SK-N-SH (cell line): ENCODE data around the gene TRAF3IP1. TPM values are rescaled to one million over a fixed set of nuclear protein-coding genes. Genes with fewer than 3 reads are reported as not detected.

Source experiments
- CTCF ChIA-PET: fragments of 300-600, 350-600 bp; formaldehyde crosslinking; extraction: SDS; loops from one replicate; lab custom pipeline; 2021; lab: Yijun Ruan, JAX
- POLR2A ChIA-PET: fragments of 350-600 bp; sonication (Branson Sonifier 250); formaldehyde crosslinking; extraction: SDS; loops from one replicate; lab custom pipeline; 2020; ENCODE audit warnings: antibody characterized with exemption, inconsistent platforms; lab: Yijun Ruan, JAX
- DNase-seq: peaks from one replicate; pipeline ENCODE4 v3.0.0; 2012
- H2AFZ ChIP-seq: fragments of 200-600 bp; sonication (generic); 2 replicates; pipeline ENCODE4 v1.8.1; 2016; ENCODE audit warnings: antibody characterized with exemption, mild to moderate bottlenecking, low read depth
- H3F3A ChIP-seq: fragments of 200-600 bp; sonication (generic); replicated peaks from 2 replicates; pipeline ENCODE3; 2016; ENCODE audit warnings: antibody characterized with exemption, mild to moderate bottlenecking; ENCODE audit not compliant: insufficient read depth
- H3K27ac ChIP-seq, 2 experiments: fragments of 200-500 bp in 1 of 2; fragments of 200-600 bp in 1 of 2; sonication (Bioruptor generic) in 1 of 2; sonication (generic), shearing (Covaris generic) in 1 of 2; 2 replicates each; pipeline versions ENCODE4 v1.5.1 to v1.6.1; 2014 to 2016; ENCODE audit warnings: low read depth in 2 of 2, inconsistent platforms in 1 of 2, low read length in 1 of 2, mild to moderate bottlenecking in 1 of 2, mixed read lengths in 1 of 2
- H3K27me3 ChIP-seq: fragments of 200-600 bp; sonication (generic), shearing (Covaris generic); 2 replicates; pipeline ENCODE4 v1.6.1; 2016; ENCODE audit warnings: mixed run types; ENCODE audit not compliant: insufficient read depth
- H3K36me3 ChIP-seq, 2 experiments: fragments of 200-500 bp in 1 of 2; fragments of 200-600 bp in 1 of 2; sonication (Bioruptor generic) in 1 of 2; sonication (generic) in 1 of 2; replicated peaks in 1 of 2; 2 replicates each; pipeline versions ENCODE3 to v1.5.1; 2014 to 2016; ENCODE audit warnings: low read length in 1 of 2, mild to moderate bottlenecking in 1 of 2; ENCODE audit not compliant: insufficient read depth in 2 of 2, control insufficient read depth in 1 of 2
- H3K4me1 ChIP-seq, 2 experiments: fragments of 200-500 bp in 1 of 2; fragments of 200-600 bp in 1 of 2; sonication (Bioruptor generic) in 1 of 2; sonication (generic), shearing (Covaris generic) in 1 of 2; 2 replicates each; pipeline versions ENCODE4 v1.5.1 to v1.6.1; 2014 to 2016; ENCODE audit warnings: low read depth in 1 of 2, low read length in 1 of 2, mixed run types in 1 of 2; ENCODE audit not compliant: insufficient read depth in 2 of 2, control insufficient read depth in 1 of 2
- H3K4me2 ChIP-seq: fragments of 200-600 bp; sonication (generic), shearing (Covaris generic); 2 replicates; pipeline ENCODE4 v1.6.1; 2017; ENCODE audit warnings: mixed run types
- H3K4me3 ChIP-seq, 2 experiments: fragments of 200-500 bp in 1 of 2; fragments of 200-600 bp in 1 of 2; sonication (Bioruptor generic) in 1 of 2; sonication (generic), shearing (Covaris generic) in 1 of 2; 2 replicates each; pipeline versions ENCODE4 v1.5.1 to v1.8.1; 2014 to 2016; ENCODE audit warnings: low read depth in 2 of 2, inconsistent platforms in 1 of 2, low read length in 1 of 2, mild to moderate bottlenecking in 1 of 2, mixed read lengths in 1 of 2, moderate library complexity in 1 of 2
- H3K79me2 ChIP-seq: fragments of 200-600 bp; sonication (generic); 2 replicates; pipeline ENCODE4 v1.8.1; 2017; ENCODE audit warnings: mild to moderate bottlenecking; ENCODE audit not compliant: insufficient read depth
- H3K9ac ChIP-seq: fragments of 200-600 bp; sonication (generic); 2 replicates; pipeline ENCODE4 v1.6.1; 2017; ENCODE audit warnings: mixed run types
- H3K9me2 ChIP-seq: fragments of 200-600 bp; sonication (generic); 2 replicates; pipeline ENCODE4 v1.6.1; 2017; ENCODE audit warnings: mixed run types
- H3K9me3 ChIP-seq: fragments of 200-600 bp; sonication (generic); 2 replicates; pipeline ENCODE4 v1.6.1; 2017; ENCODE audit warnings: mixed run types, mild to moderate bottlenecking, moderate library complexity
- H4K20me1 ChIP-seq: fragments of 200-600 bp; sonication (generic); 2 replicates; pipeline ENCODE4 v1.6.1; 2017; ENCODE audit warnings: mild to moderate bottlenecking, mixed run types; ENCODE audit not compliant: insufficient read depth
- EP300 ChIP-seq, 2 experiments: IDR thresholded peaks; 2 replicates each; pipeline versions ENCODE4 v1.4.0 to v1.6.1; 2012; ENCODE audit warnings: borderline replicate concordance in 1 of 2, low read depth in 1 of 2, low read length in 1 of 2
- FOSL2 ChIP-seq: IDR thresholded peaks from 2 replicates; pipeline ENCODE4 v1.4.0; 2012; ENCODE audit warnings: low read depth, mild to moderate bottlenecking, moderate library complexity, borderline replicate concordance
- GATA2 ChIP-seq: sonication (generic); formaldehyde crosslinking; IDR thresholded peaks from 2 replicates; pipeline ENCODE4 v1.5.0; 2020; ENCODE audit warnings: mild to moderate bottlenecking, missing genetic modification reagents
- JUND ChIP-seq: IDR thresholded peaks from 2 replicates; pipeline ENCODE4 v1.4.0; 2012
- MXI1 ChIP-seq: IDR thresholded peaks from 2 replicates; pipeline ENCODE4 v1.6.1; 2012; ENCODE audit warnings: mild to moderate bottlenecking, low read depth, low read length, improper control_type of control experiment
- RFX5 ChIP-seq: IDR thresholded peaks from 2 replicates; pipeline ENCODE4 v1.6.1; 2012; ENCODE audit warnings: mild to moderate bottlenecking, improper control_type of control experiment, low read length
- SIN3A ChIP-seq: IDR thresholded peaks from 2 replicates; pipeline ENCODE4 v1.6.1; 2012; ENCODE audit warnings: low read depth, mild to moderate bottlenecking, low read length, moderate library complexity, borderline replicate concordance
- SMC3 ChIP-seq: IDR thresholded peaks from 2 replicates; pipeline ENCODE4 v1.6.1; 2012; ENCODE audit warnings: low read depth, low read length, improper control_type of control experiment
- TAF1 ChIP-seq: IDR thresholded peaks from 2 replicates; pipeline ENCODE4 v1.6.1; 2012; ENCODE audit warnings: low read depth, mild to moderate bottlenecking, low read length, moderate library complexity, borderline replicate concordance
- YY1 ChIP-seq: IDR thresholded peaks from 2 replicates; pipeline ENCODE4 v1.4.0; 2012; ENCODE audit warnings: low read depth, mild to moderate bottlenecking
- WGBS: methylation state at CpG from one replicate; pipeline ENCODE4 v1.1.6; 2017; ENCODE audit warnings: low lambda C conversion rate; 5-methylcytosine and 5-hydroxymethylcytosine counted together
- polyA plus RNA-seq, 3 experiments: library from polyadenylated mRNA; depleted of rRNA; stranded (reverse); fragments of >200 nt; gene quantifications; 2 replicates each; pipeline ENCODE4 v1.2.3, GENCODE V29; 2012
- TF ChIP-seq, protein P1 (sequence below): IDR thresholded peaks from 2 replicates; pipeline ENCODE4 v1.4.0; 2012; ENCODE audit warnings: low read depth, borderline replicate concordance
- TF ChIP-seq, protein P2 (sequence below): IDR thresholded peaks from 2 replicates; pipeline ENCODE4 v1.6.1; 2012; ENCODE audit warnings: mild to moderate bottlenecking, low read depth, low read length, moderate library complexity
- TF ChIP-seq, protein P3 (sequence below): IDR thresholded peaks from 2 replicates; pipeline ENCODE4; 2012
- TF ChIP-seq, protein P4 (sequence below): fragments of 200-600 bp; sonication (generic); IDR thresholded peaks from 2 replicates; pipeline ENCODE4 v1.6.1; 2017; ENCODE audit warnings: antibody characterized with exemption, mild to moderate bottlenecking, moderate library complexity

The TRAF3IP1 gene
- polyA plus RNA-seq, 1 of the 3 experiments (the other 2 are of a cell fraction): 15.0 TPM

DNA sequence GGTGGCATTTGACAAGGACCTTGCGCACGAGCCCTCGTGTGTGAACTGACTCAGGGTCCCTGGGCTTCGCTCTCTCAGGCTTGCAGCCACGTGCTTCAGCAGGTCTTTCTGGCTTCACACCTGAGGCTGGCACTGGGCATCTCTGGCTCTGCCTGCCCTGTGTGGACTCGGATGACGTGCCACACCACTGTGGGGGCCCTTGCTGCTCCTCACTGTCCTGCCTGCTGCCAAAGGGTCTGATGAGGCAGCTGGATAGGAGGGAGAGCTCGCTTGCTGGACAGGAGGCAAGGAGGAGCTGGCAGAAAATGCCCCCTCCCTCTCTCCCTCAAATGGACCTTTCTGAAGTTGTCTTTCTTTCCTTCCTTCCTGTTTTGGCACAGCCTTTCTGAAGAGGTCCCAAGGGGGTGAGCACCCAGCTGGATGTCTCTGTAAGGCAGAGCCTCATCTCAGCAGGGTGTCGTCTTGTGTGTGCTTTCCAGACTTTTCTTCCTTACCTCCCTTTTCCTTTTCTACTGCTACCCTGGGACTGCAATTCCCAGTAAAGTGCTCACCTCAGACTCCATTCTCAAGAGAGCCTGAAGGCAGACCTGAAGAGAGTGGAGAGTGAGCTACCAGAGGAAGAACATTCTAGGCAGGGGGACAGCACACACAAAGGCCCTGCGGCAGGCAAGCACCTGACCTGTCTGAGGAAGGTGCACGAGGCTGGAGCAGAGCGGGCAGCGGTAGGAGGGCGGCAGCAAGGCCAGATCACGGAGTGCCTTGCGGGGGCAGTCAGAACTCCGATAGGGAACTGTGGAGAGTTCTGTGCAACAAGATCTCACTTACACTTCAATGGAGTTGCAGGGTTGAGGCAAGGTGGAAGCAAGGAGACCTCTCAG lies 37.2 kb upstream of the TRAF3IP1 start:
- no peak overlapping the region for H3K4me3 ChIP-seq
- H3K4me1 ChIP-seq: peaks cover 8 to 9% of the 10 kb centered on the region in 2 experiments; a peak in 3 of 4 replicates
- no peak overlapping the region for H3K4me2 ChIP-seq
- no peak for DNase-seq
- WGBS: 97% methylated on average over 12 of the region's 17 CpGs
- no peaks in the 10 kb centered on the region for H3K9me3 ChIP-seq
- no peak overlapping the region for H2AFZ ChIP-seq
- no peaks in the 10 kb centered on the region for H3K9me2 ChIP-seq
- ChIA-PET POLR2A (no interaction called here), CTCF (interaction anchor here (1.2 to 5.7 kb wide), 3 partner anchors 19 to 27 kb away, joined by 3 to 28 read pairs (median 6); no protein-coding TSS in a partner anchor)
- peaks cover 15% of the 10 kb centered on the region; the same call in 1 of the 2 replicates for H4K20me1 ChIP-seq
- no peaks in the 10 kb centered on the region for H3K36me3 ChIP-seq
- TF ChIP-seq EP300 (IDR thresholded peaks at IDR 0.05; ENCODE audit: borderline replicate concordance in 1 of 2, low read depth in 1 of 2, low read length in 1 of 2) (no peak), SMC3 (no peak), YY1 (no peak), GATA2 (CRISPR knock-in tag) (no peak), RFX5 (no peak), JUND (no peak), MXI1 (no peak), TAF1 (no peak), SIN3A (no peak), FOSL2 (no peak)
- TF ChIP-seq, protein P1, sequence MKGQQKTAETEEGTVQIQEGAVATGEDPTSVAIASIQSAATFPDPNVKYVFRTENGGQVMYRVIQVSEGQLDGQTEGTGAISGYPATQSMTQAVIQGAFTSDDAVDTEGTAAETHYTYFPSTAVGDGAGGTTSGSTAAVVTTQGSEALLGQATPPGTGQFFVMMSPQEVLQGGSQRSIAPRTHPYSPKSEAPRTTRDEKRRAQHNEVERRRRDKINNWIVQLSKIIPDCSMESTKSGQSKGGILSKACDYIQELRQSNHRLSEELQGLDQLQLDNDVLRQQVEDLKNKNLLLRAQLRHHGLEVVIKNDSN: no peak
- TF ChIP-seq, protein P2, sequence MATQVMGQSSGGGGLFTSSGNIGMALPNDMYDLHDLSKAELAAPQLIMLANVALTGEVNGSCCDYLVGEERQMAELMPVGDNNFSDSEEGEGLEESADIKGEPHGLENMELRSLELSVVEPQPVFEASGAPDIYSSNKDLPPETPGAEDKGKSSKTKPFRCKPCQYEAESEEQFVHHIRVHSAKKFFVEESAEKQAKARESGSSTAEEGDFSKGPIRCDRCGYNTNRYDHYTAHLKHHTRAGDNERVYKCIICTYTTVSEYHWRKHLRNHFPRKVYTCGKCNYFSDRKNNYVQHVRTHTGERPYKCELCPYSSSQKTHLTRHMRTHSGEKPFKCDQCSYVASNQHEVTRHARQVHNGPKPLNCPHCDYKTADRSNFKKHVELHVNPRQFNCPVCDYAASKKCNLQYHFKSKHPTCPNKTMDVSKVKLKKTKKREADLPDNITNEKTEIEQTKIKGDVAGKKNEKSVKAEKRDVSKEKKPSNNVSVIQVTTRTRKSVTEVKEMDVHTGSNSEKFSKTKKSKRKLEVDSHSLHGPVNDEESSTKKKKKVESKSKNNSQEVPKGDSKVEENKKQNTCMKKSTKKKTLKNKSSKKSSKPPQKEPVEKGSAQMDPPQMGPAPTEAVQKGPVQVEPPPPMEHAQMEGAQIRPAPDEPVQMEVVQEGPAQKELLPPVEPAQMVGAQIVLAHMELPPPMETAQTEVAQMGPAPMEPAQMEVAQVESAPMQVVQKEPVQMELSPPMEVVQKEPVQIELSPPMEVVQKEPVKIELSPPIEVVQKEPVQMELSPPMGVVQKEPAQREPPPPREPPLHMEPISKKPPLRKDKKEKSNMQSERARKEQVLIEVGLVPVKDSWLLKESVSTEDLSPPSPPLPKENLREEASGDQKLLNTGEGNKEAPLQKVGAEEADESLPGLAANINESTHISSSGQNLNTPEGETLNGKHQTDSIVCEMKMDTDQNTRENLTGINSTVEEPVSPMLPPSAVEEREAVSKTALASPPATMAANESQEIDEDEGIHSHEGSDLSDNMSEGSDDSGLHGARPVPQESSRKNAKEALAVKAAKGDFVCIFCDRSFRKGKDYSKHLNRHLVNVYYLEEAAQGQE: no peak
- TF ChIP-seq, protein P3, sequence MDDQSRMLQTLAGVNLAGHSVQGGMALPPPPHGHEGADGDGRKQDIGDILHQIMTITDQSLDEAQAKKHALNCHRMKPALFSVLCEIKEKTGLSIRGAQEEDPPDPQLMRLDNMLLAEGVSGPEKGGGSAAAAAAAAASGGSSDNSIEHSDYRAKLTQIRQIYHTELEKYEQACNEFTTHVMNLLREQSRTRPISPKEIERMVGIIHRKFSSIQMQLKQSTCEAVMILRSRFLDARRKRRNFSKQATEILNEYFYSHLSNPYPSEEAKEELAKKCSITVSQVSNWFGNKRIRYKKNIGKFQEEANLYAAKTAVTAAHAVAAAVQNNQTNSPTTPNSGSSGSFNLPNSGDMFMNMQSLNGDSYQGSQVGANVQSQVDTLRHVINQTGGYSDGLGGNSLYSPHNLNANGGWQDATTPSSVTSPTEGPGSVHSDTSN: no peak
- TF ChIP-seq, protein P4, sequence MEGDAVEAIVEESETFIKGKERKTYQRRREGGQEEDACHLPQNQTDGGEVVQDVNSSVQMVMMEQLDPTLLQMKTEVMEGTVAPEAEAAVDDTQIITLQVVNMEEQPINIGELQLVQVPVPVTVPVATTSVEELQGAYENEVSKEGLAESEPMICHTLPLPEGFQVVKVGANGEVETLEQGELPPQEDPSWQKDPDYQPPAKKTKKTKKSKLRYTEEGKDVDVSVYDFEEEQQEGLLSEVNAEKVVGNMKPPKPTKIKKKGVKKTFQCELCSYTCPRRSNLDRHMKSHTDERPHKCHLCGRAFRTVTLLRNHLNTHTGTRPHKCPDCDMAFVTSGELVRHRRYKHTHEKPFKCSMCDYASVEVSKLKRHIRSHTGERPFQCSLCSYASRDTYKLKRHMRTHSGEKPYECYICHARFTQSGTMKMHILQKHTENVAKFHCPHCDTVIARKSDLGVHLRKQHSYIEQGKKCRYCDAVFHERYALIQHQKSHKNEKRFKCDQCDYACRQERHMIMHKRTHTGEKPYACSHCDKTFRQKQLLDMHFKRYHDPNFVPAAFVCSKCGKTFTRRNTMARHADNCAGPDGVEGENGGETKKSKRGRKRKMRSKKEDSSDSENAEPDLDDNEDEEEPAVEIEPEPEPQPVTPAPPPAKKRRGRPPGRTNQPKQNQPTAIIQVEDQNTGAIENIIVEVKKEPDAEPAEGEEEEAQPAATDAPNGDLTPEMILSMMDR: no peak
- H3K9ac ChIP-seq: no peak overlapping the region
- H3F3A ChIP-seq: no peaks in the 10 kb centered on the region
- peaks cover 22% of the 10 kb centered on the region; the same call in 1 of the 2 replicates for H3K79me2 ChIP-seq
- no peak overlapping the region for H3K27ac ChIP-seq
- H3K27me3 ChIP-seq: no peaks in the 10 kb centered on the region
